ENCODE measurements around the gene DBX2.

Gene DBX2

GRCh38 chr12:45076417-45077026 is 25.6 kb upstream of the DBX2 start:
- no peak overlapping the region for H3K4me3 ChIP-seq (ENCODE audit: low read length)
- TF ChIP-seq CTCF (conservative IDR thresholded peaks at IDR 0.05; ENCODE audit: low read depth, low read length), result no peak
- no peak for DNase-seq (ENCODE audit: low read depth)

- H3K4me3 ChIP-seq (ENCODE audit: low read length), result no peak overlapping the region
- TF ChIP-seq CTCF (conservative IDR thresholded peaks at IDR 0.05; ENCODE audit: low read depth, low read length), result no peak
- DNase-seq (ENCODE audit: low read depth), result no peak
Measured at GRCh38 chr12:45075587-45076282, 24.8 kb upstream of the DBX2 start.

- DNase-seq (ENCODE audit: low read depth), result no peak
- no peak overlapping the region for H3K4me3 ChIP-seq (ENCODE audit: low read length)
- no peak for TF ChIP-seq CTCF (conservative IDR thresholded peaks at IDR 0.05; ENCODE audit: low read depth, low read length)
Measured at GRCh38 chr12:45065125-45065626, 14.3 kb upstream of the DBX2 start.

- no peak overlapping the region for H3K4me3 ChIP-seq (ENCODE audit: low read length)
- no peak for TF ChIP-seq CTCF (conservative IDR thresholded peaks at IDR 0.05; ENCODE audit: low read depth, low read length)
- no peak for DNase-seq (ENCODE audit: low read depth)
Measured at GRCh38 chr12:45060976-45061375, 10.1 kb upstream of the DBX2 start.

GRCh38 chr12:45051572-45052125 is 750 bp upstream of the DBX2 start:
- H3K4me3 ChIP-seq (ENCODE audit: low read length), result peak overlapping the region; percentile 65
- no peak for DNase-seq (ENCODE audit: low read depth)
- TF ChIP-seq CTCF (conservative IDR thresholded peaks at IDR 0.05; ENCODE audit: low read depth, low read length), result no peak

- no peak for TF ChIP-seq CTCF (conservative IDR thresholded peaks at IDR 0.05; ENCODE audit: low read depth, low read length)
- DNase-seq (ENCODE audit: low read depth), result no peak
- peak overlapping the region; percentile 65 for H3K4me3 ChIP-seq (ENCODE audit: low read length)
Measured at GRCh38 chr12:45049912-45050750, 768 bp downstream of the DBX2 start.

Measured in retinal pigment epithelial cell (primary cell).